ENCODE measurements around the gene STARD3.

Gene STARD3

DNA sequence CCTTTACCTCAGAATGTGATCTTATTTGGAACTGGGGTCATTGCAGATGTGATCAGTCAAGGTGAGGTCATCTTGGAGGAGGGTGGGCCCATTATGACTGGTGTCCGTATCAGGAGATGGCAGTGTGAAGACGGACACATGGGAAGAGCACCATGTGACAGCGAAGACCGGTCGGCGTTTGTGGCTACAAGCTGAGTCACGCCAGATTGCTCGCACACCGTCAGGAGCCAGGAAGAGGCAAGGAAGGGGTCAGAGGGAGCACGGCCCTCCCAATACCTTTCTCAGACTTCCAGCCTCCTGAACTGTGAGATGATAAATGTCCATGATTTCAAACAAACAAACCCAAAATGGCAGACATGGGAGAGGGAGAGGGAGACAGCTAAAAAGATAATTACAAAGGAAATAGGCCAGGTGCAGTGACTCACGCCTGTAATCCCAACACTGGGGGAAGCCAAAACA, 13.2 kb downstream of the STARD3 start:
- H3K4me3 ChIP-seq (ENCODE audit: low read depth, low read length), result no peak overlapping the region
- in situ Hi-C loops (cut with HindIII; ENCODE audit: low sequenced_read_pairs), result no loop called here
- DNase-seq (ENCODE audit: low read depth), result no peak
- no peak for TF ChIP-seq CTCF (IDR thresholded peaks at IDR 0.05; ENCODE audit: low read depth, low read length, missing control alignments)

DNA sequence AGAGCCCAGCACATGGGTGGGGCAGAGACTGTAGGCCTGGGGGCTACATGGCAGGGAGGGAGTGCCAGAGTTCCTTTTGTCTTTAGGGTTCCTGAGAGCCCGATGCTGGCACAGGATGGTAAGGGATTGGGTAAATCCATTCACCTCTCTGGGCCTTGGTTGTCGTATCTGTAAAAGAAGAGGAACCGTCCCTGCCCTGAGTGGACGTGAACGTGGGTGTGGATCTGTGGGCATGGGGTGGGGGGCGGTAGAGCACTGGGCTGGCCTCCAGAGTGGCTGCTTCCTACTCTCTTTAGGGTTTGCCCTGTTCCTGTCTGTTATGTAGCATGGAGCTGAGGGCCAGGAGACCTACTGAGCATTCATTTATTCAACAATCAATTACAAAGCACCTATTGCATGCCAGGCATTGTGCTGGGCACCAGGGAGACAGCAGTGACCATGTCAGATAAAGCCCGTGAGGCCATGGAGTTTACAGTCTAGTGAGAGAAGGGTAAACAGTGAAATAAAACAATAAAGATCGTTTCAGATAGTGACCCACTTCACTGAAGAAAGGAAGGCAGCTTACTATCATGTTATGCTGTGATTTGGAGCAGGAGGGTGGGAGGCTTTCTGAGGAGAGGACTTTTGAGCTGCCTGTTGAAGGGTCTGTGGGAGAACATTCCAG, 15.1 kb downstream of the STARD3 start:
- in situ Hi-C loops (cut with HindIII; ENCODE audit: low sequenced_read_pairs), result no loop called here
- no peak for DNase-seq (ENCODE audit: low read depth)
- no peak overlapping the region for H3K4me3 ChIP-seq (ENCODE audit: low read depth, low read length)
- no peak for TF ChIP-seq CTCF (IDR thresholded peaks at IDR 0.05; ENCODE audit: low read depth, low read length, missing control alignments)

GRCh38 chr17:39652587-39653315, 15.8 kb downstream of the STARD3 start:
- no peak for DNase-seq (ENCODE audit: low read depth)
- in situ Hi-C loops (cut with HindIII; ENCODE audit: low sequenced_read_pairs), result no loop called here
- TF ChIP-seq CTCF (IDR thresholded peaks at IDR 0.05; ENCODE audit: low read depth, low read length, missing control alignments), result no peak
- no peak overlapping the region for H3K4me3 ChIP-seq (ENCODE audit: low read depth, low read length)

DNA sequence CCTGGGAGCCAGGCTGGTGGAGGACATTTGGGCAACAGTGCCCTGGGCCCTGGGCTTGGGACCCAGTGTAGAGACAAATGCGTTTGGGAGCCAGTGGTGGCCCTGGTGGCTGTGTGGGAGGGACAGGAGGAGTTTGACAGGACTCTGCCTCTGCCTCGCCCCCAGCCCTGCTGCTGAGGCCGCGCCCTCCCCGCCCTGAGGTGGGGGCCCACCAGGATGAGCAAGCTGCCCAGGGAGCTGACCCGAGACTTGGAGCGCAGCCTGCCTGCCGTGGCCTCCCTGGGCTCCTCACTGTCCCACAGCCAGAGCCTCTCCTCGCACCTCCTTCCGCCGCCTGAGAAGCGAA, 16.3 kb downstream of the STARD3 start:
- no peak overlapping the region for H3K4me3 ChIP-seq (ENCODE audit: low read depth, low read length)
- in situ Hi-C loops (cut with HindIII; ENCODE audit: low sequenced_read_pairs), result no loop called here
- no peak for TF ChIP-seq CTCF (IDR thresholded peaks at IDR 0.05; ENCODE audit: low read depth, low read length, missing control alignments)
- DNase-seq (ENCODE audit: low read depth), result no peak

- in situ Hi-C loops (cut with HindIII; ENCODE audit: low sequenced_read_pairs), result no loop called here
- no peak for DNase-seq (ENCODE audit: low read depth)
- no peak overlapping the region for H3K4me3 ChIP-seq (ENCODE audit: low read depth, low read length)
- peak; percentile 90 for TF ChIP-seq CTCF (IDR thresholded peaks at IDR 0.05; ENCODE audit: low read depth, low read length, missing control alignments)
These were observed 16.9 kb downstream of the STARD3 start for GRCh38 chr17:39653662-39654331.

DNA sequence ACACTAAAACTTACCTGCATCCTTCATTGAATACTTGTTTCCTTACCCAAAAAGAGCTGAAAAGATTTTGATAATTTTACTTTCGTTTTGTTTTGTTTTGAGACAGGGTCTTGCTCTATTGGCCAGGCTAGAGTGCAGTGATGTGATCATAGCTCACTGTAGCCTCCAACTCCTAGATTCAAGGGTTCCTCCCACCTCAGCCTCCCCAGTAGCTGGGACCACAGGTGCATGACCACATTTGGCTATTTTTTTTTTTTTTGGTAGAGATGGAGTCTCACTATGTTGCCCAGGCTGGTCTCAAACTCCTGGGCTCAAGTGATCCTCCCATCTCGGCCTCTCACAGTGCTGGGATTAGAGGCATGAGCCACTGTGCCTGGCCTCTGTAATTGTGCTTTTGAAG, 18.2 kb downstream of the STARD3 start:
- in situ Hi-C loops (cut with HindIII; ENCODE audit: low sequenced_read_pairs), result no loop called here
- no peak for DNase-seq (ENCODE audit: low read depth)

More for the DNA sequence above, 18.2 kb downstream of the STARD3 start:
- TF ChIP-seq CTCF (IDR thresholded peaks at IDR 0.05; ENCODE audit: low read depth, low read length, missing control alignments), result no peak
- no peak overlapping the region for H3K4me3 ChIP-seq (ENCODE audit: low read depth, low read length)

Measured in astrocyte of the cerebellum (primary cell).